PFSK-1 (cell line): Measurements from ENCODE around the gene SLC12A8.

Source experiments
- FOXP2 ChIP-seq: optimal IDR thresholded peaks from 2 replicates; pipeline ENCODE3; 2011; ENCODE audit warnings: borderline replicate concordance, control low read depth, inconsistent platforms; ENCODE audit not compliant: insufficient read depth; ENCODE audit errors: extremely low read length, extremely low read depth
- POLR2AphosphoS5 ChIP-seq: IDR thresholded peaks from 2 replicates; pipeline ENCODE4 v1.6.1; 2012; ENCODE audit warnings: low read depth, mild to moderate bottlenecking, control low read depth, low read length, moderate library complexity
- SIN3A ChIP-seq: IDR thresholded peaks from 2 replicates; pipeline ENCODE4 v1.6.1; 2012; ENCODE audit warnings: mild to moderate bottlenecking, low read length, moderate library complexity, borderline replicate concordance; ENCODE audit not compliant: insufficient read depth
- TAF1 ChIP-seq: IDR thresholded peaks from 2 replicates; pipeline ENCODE4 v1.6.1; 2012; ENCODE audit warnings: low read length, control low read depth, borderline replicate concordance; ENCODE audit not compliant: insufficient read depth
- TF ChIP-seq, protein P1 (sequence below), 2 experiments: IDR thresholded peaks; 2 replicates each; pipeline versions ENCODE4 v1.6.1 to v1.8.0; 2011 to 2012; ENCODE audit warnings: low read depth in 2 of 2, low read length in 2 of 2, control low read depth in 1 of 2, inconsistent platforms in 1 of 2, mild to moderate bottlenecking in 1 of 2, moderate library complexity in 1 of 2; ENCODE audit not compliant: insufficient read depth in 1 of 2

Gene SLC12A8

DNA sequence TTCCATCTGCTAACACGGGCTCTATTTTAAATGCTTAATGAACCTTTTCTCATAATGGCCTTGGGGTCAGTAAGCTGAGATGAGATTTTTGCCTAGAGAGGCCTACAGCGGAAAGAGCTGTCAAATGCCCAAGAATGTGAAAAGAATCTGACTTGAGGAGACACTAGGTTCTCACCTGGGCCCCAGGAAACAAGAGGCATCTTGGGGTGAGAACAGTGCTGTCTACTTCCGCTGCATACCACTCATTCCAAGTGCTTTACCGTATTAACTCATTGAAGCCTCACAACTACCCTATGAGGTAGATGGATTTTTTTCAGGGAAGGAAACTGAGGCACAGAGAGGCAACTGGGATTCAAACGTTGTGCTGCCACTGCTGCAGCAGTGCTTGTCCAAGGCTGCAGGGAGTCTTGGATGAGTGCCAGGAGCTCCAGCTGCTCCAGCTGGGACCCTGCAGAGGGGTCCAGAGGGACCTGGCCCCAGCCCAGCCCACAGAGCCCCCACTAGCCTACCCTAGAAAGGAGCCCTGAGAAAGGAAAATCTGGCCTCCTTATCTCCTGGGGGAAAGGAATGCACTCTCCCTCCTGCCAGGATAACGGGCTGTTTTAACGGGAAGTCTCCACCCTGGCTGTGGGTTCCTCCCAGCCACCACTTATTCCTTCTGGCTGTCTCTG is 68.4 kb downstream of the SLC12A8 start:
- TF ChIP-seq SIN3A (no peak), FOXP2 (no peak), POLR2AphosphoS5 (no peak), TAF1 (no peak)
- TF ChIP-seq, protein P1, sequence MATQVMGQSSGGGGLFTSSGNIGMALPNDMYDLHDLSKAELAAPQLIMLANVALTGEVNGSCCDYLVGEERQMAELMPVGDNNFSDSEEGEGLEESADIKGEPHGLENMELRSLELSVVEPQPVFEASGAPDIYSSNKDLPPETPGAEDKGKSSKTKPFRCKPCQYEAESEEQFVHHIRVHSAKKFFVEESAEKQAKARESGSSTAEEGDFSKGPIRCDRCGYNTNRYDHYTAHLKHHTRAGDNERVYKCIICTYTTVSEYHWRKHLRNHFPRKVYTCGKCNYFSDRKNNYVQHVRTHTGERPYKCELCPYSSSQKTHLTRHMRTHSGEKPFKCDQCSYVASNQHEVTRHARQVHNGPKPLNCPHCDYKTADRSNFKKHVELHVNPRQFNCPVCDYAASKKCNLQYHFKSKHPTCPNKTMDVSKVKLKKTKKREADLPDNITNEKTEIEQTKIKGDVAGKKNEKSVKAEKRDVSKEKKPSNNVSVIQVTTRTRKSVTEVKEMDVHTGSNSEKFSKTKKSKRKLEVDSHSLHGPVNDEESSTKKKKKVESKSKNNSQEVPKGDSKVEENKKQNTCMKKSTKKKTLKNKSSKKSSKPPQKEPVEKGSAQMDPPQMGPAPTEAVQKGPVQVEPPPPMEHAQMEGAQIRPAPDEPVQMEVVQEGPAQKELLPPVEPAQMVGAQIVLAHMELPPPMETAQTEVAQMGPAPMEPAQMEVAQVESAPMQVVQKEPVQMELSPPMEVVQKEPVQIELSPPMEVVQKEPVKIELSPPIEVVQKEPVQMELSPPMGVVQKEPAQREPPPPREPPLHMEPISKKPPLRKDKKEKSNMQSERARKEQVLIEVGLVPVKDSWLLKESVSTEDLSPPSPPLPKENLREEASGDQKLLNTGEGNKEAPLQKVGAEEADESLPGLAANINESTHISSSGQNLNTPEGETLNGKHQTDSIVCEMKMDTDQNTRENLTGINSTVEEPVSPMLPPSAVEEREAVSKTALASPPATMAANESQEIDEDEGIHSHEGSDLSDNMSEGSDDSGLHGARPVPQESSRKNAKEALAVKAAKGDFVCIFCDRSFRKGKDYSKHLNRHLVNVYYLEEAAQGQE (IDR thresholded peaks at IDR 0.05; ENCODE audit: insufficient read depth in 1 of 2, low read depth in 2 of 2, low read length in 2 of 2), result no peak

DNA sequence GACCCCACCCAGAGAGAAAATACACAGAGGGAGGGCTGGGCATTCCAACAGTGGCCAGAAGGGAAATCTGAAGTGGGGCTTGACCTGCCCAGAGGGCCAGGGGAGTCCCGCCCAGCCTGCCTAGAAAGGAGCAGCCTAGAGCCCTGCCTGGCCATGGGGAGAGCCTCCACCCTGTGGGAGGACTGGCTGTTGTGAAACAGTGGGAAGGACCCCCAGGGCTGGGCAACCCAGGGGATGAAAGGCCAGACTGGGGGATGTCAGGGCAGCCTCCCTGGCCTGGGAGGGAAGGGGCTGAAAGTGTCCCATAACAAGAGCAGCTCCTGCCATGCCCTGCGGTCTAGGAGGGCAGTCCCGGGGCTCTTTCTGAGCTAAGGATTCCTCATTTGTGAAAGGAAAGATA is 69.0 kb downstream of the SLC12A8 start:
- no peak for TF ChIP-seq POLR2AphosphoS5
- TF ChIP-seq SIN3A, result no peak
- TF ChIP-seq FOXP2, result no peak
- TF ChIP-seq TAF1, result no peak
- TF ChIP-seq, protein P1 (IDR thresholded peaks at IDR 0.05; ENCODE audit: insufficient read depth in 1 of 2, low read depth in 2 of 2, low read length in 2 of 2), result no peak

DNA sequence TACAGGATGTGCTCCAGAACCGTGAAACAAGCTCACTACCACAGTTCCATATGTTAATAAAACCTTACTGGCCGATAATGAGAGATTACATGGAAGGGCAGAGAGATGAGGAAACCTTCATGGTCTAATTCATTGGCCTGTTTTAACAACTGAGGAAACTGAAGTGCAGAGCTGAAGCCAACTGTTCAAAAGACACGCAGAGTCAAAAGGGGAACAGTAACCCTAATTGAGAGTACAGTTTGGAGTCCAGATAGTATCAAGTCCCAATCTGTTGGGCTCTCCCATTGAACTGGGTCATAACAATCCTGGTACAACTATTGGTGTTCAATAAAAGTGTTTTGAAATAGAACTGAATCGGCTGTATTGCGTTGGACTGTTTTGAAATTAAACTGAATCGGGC is 69.6 kb downstream of the SLC12A8 start:
- TF ChIP-seq, protein P1 (IDR thresholded peaks at IDR 0.05; ENCODE audit: insufficient read depth in 1 of 2, low read depth in 2 of 2, low read length in 2 of 2), result no peak
- TF ChIP-seq SIN3A (no peak), TAF1 (no peak), FOXP2 (no peak), POLR2AphosphoS5 (no peak)

DNA sequence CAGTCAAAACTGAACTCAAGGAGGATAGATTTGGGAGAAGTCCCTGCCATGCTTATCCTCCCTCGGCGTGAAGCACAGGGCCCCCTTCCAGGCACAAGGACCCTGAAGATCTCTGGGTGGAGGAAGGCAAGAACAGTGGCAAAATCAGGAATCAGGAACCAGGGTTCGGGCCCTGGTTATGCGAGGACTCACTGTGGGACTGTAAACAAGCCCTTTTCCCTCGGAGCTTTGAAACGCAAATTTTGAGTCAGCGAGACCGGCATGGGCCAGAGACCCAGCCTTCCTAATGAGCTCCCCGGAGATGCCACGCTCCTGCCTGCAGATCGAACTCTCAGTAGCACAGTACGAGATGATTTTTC is 70.1 kb downstream of the SLC12A8 start:
- TF ChIP-seq TAF1 (no peak), FOXP2 (no peak), SIN3A (no peak), POLR2AphosphoS5 (no peak)
- TF ChIP-seq, protein P1 (IDR thresholded peaks at IDR 0.05; ENCODE audit: insufficient read depth in 1 of 2, low read depth in 2 of 2, low read length in 2 of 2), result no peak

DNA sequence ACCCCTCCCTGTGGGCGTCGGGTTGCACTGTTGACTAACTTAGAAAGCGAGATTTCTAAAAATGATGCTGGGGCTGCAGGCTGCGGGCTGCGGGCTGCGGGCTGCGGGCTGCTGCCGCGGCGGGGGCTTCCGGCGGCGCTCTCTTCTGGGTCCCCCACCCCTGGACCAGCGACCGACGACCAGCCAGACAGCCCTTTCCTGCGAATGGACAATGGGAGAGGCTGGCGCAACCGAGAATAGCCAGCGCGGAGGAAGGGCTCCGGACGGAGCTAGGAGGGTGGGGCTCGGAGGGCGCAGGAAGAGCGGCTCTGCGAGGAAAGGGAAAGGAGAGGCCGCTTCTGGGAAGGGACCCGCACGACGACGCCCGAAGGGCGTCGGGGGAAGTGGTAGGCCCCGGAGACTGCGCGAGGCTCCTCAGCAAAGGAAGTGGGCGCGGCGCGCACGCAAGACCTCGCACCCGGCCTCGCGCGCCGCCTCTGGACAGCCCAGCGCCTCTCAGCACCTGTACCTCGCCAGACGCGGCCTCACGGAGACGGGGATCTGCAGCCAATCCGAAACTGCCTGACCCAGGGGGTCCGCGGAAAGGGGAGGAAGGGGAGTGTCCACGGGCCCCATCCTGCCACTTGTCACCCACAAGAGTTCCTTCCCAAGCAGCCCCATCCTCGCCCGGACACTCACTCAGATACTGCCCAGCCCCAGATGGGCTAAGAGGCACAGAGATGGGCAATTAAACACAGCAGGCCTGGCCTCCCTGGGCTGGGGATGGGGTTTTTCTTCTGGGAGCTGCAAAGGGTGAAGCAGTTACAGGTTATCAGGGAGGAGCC is 70.7 kb downstream of the SLC12A8 start:
- no peak for TF ChIP-seq SIN3A
- no peak for TF ChIP-seq POLR2AphosphoS5
- TF ChIP-seq, protein P1 (IDR thresholded peaks at IDR 0.05; ENCODE audit: insufficient read depth in 1 of 2, low read depth in 2 of 2, low read length in 2 of 2), result no peak
- TF ChIP-seq FOXP2, result no peak
- TF ChIP-seq TAF1, result no peak
